Measurements from ENCODE around the gene ERC2.

DNA sequence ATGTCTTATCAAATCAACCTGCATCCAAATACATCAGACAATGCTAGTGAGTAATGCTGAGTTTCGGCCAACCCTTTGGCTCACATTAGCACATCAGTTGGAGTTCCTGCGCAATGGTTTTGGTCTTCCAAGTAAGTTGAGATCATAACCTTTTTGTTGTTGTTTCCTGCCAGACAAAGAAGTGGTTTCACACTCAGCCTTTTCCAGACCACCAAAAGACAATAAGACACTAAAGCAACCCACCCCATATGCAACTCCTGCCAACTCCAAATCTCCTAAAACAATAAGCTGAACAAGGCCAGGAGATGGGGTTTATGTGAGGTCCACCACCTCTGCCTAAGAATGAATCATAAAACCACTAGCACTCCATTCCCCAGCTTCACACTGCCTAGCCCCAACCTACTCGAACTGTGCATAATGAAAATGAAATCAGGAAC, 177.0 kb downstream of the ERC2 start:
- peak; percentile 67 for TF ChIP-seq POLR2AphosphoS5 (IDR thresholded peaks at IDR 0.05; ENCODE audit: insufficient read depth, low read depth, low read length)
- TF ChIP-seq, protein P1, sequence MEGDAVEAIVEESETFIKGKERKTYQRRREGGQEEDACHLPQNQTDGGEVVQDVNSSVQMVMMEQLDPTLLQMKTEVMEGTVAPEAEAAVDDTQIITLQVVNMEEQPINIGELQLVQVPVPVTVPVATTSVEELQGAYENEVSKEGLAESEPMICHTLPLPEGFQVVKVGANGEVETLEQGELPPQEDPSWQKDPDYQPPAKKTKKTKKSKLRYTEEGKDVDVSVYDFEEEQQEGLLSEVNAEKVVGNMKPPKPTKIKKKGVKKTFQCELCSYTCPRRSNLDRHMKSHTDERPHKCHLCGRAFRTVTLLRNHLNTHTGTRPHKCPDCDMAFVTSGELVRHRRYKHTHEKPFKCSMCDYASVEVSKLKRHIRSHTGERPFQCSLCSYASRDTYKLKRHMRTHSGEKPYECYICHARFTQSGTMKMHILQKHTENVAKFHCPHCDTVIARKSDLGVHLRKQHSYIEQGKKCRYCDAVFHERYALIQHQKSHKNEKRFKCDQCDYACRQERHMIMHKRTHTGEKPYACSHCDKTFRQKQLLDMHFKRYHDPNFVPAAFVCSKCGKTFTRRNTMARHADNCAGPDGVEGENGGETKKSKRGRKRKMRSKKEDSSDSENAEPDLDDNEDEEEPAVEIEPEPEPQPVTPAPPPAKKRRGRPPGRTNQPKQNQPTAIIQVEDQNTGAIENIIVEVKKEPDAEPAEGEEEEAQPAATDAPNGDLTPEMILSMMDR (IDR thresholded peaks at IDR 0.05; ENCODE audit: extremely low read depth in 1 of 2, insufficient read depth in 1 of 2, low read depth in 1 of 2, low read length in 2 of 2) = no peak
